WTC11 (cell line): ENCODE measurements around the gene EVC2. TPM values are rescaled to one million over a fixed set of nuclear protein-coding genes. Genes with fewer than 3 reads are reported as not detected.

ENCODE experiments used
- ATAC-seq: fragments of 200-7000 bp; cut with Tn5 transposase; 2 replicates; pipeline ENCODE4 v1.10.0; 2021; ENCODE audit warnings: mild to moderate bottlenecking, moderate library complexity
- CTCF ChIA-PET: fragments of 300-600 bp; sonication (Branson Sonifier 250); formaldehyde crosslinking; loops from one replicate; lab custom pipeline; 2021; ENCODE audit warnings: antibody characterized with exemption; lab: Charles Lee
- POLR2A ChIA-PET: fragments of 350-600 bp; sonication (Branson Sonifier 250); formaldehyde crosslinking; loops from one replicate; lab custom pipeline; 2021; ENCODE audit warnings: antibody characterized with exemption; lab: Charles Lee
- DNase-seq: peaks from one replicate; pipeline ENCODE4 v3.0.0; 2021; ENCODE audit warnings: low spot score
- H3K27ac Mint-ChIP-seq: 2 replicates; pipeline ENCODE4 v1.8.0; 2021; ENCODE audit warnings: mixed read lengths
- H3K27me3 Mint-ChIP-seq: 2 replicates; pipeline ENCODE4 v1.8.0; 2021; ENCODE audit warnings: low read depth, mild to moderate bottlenecking, moderate library complexity, mixed read lengths
- H3K36me3 Mint-ChIP-seq: 2 replicates; pipeline ENCODE4 v1.8.0; 2021; ENCODE audit warnings: mixed read lengths
- H3K4me1 Mint-ChIP-seq: 2 replicates; pipeline ENCODE4 v1.8.0; 2022; ENCODE audit warnings: mixed read lengths
- H3K4me3 Mint-ChIP-seq: 2 replicates; pipeline ENCODE4 v1.8.0; 2021; ENCODE audit warnings: mild to moderate bottlenecking, moderate library complexity, mixed read lengths
- H3K9me3 Mint-ChIP-seq: 2 replicates; pipeline ENCODE4 v1.8.0; 2021; ENCODE audit warnings: mixed read lengths
- CBFB ChIP-seq: sonication (generic); formaldehyde crosslinking; IDR thresholded peaks from 2 replicates; pipeline ENCODE4 v1.8.1; 2022; ENCODE audit warnings: mild to moderate bottlenecking, low read depth, missing genetic modification reagents
- CREM ChIP-seq: sonication (generic); formaldehyde crosslinking; IDR thresholded peaks from 2 replicates; pipeline ENCODE4 v1.8.1; 2022; ENCODE audit warnings: mild to moderate bottlenecking, missing genetic modification reagents, moderate library complexity
- CTCF ChIP-seq: fragments of 200-600 bp; IDR thresholded peaks from 2 replicates; pipeline ENCODE4 v1.8.0; 2022; ENCODE audit warnings: antibody characterized with exemption
- EMX1 ChIP-seq: fragments of 250-450 bp; sonication (Bioruptor Pico); IDR thresholded peaks from 2 replicates; pipeline ENCODE4 v1.8.0; 2021; ENCODE audit warnings: mild to moderate bottlenecking
- ETV6 ChIP-seq: sonication (generic); formaldehyde crosslinking; IDR thresholded peaks from 2 replicates; pipeline ENCODE4 v1.8.1; 2022; ENCODE audit warnings: mild to moderate bottlenecking, missing genetic modification reagents
- HMGA2 ChIP-seq: fragments of 250-450 bp; sonication (Bioruptor Pico); IDR thresholded peaks from 2 replicates; pipeline ENCODE4 v1.4.0; 2021; ENCODE audit warnings: mild to moderate bottlenecking, moderate library complexity
- HMGXB4 ChIP-seq: sonication (generic); formaldehyde crosslinking; IDR thresholded peaks from 2 replicates; pipeline ENCODE4 v1.8.1; 2023; ENCODE audit warnings: mild to moderate bottlenecking, moderate library complexity, missing genetic modification reagents
- JAZF1 ChIP-seq: fragments of 250-450 bp; sonication (Bioruptor Pico); IDR thresholded peaks from 2 replicates; pipeline ENCODE4 v1.9.0; 2021; ENCODE audit warnings: moderate library complexity, mild to moderate bottlenecking, inconsistent platforms
- MXD4 ChIP-seq: fragments of 250-450 bp; sonication (Bioruptor Pico); IDR thresholded peaks from 2 replicates; pipeline ENCODE4 v1.8.0; 2021; ENCODE audit warnings: mild to moderate bottlenecking, moderate library complexity, borderline replicate concordance
- NFE2L1 ChIP-seq: sonication (generic); formaldehyde crosslinking; IDR thresholded peaks from 2 replicates; pipeline ENCODE4 v1.8.1; 2023; ENCODE audit warnings: missing genetic modification reagents
- SP1 ChIP-seq: sonication (generic); formaldehyde crosslinking; conservative IDR thresholded peaks from 2 replicates; pipeline ENCODE4 v1.8.1; 2022; ENCODE audit warnings: missing genetic modification reagents
- ZBTB21 ChIP-seq: sonication (generic); formaldehyde crosslinking; IDR thresholded peaks from 2 replicates; pipeline ENCODE4 v1.8.1; 2023; ENCODE audit warnings: mild to moderate bottlenecking, missing genetic modification reagents, borderline replicate concordance
- ZBTB43 ChIP-seq: sonication (generic); formaldehyde crosslinking; IDR thresholded peaks from 2 replicates; pipeline ENCODE4 v1.8.1; 2023; ENCODE audit warnings: mild to moderate bottlenecking, missing genetic modification reagents
- ZNF121 ChIP-seq: sonication (generic); formaldehyde crosslinking; IDR thresholded peaks from 2 replicates; pipeline ENCODE4 v1.8.0; 2023; ENCODE audit warnings: missing genetic modification reagents
- ZNF219 ChIP-seq: sonication (generic); formaldehyde crosslinking; IDR thresholded peaks from 2 replicates; pipeline ENCODE4 v1.8.0; 2023; ENCODE audit warnings: missing genetic modification reagents, mild to moderate bottlenecking, borderline replicate concordance
- ZNF232 ChIP-seq: sonication (generic); formaldehyde crosslinking; IDR thresholded peaks from 2 replicates; pipeline ENCODE4 v1.8.0; 2022; ENCODE audit warnings: mild to moderate bottlenecking, missing genetic modification reagents
- ZNF425 ChIP-seq: fragments of 250-450 bp; sonication (Bioruptor Pico); conservative IDR thresholded peaks from 2 replicates; pipeline ENCODE4 v1.9.0; 2021; ENCODE audit warnings: mild to moderate bottlenecking
- total RNA-seq: library from RNA; stranded (reverse); gene quantifications from 3 replicates; pipeline ENCODE4 v1.2.3, GENCODE V29; 2021

The EVC2 gene
- total RNA-seq, 1 experiment from 2014 or later: 4.8 TPM

DNA sequence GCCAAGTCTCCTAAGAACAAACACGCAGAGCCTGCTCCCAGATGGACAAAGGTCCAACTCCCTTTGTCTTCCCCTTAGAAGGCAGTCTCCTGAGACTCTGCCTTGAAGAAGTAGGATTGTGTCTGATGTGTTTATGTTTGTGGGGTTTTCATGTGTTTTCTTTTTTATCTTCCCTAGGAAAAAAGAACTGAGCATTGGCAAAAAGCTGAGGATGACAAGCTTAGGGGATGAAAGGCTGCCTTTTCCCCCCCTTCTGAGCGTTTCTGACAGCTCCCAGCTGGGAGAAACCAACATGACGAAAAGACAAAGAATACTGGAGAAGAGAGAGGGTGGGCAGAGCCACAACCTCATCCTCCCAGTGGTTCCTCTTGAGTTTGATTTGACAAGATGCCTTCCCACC lies 181.1 kb downstream of the EVC2 start (continued):
- TF ChIP-seq HMGXB4 (no peak), CREM (CRISPR knock-in tag) (no peak)

DNA sequence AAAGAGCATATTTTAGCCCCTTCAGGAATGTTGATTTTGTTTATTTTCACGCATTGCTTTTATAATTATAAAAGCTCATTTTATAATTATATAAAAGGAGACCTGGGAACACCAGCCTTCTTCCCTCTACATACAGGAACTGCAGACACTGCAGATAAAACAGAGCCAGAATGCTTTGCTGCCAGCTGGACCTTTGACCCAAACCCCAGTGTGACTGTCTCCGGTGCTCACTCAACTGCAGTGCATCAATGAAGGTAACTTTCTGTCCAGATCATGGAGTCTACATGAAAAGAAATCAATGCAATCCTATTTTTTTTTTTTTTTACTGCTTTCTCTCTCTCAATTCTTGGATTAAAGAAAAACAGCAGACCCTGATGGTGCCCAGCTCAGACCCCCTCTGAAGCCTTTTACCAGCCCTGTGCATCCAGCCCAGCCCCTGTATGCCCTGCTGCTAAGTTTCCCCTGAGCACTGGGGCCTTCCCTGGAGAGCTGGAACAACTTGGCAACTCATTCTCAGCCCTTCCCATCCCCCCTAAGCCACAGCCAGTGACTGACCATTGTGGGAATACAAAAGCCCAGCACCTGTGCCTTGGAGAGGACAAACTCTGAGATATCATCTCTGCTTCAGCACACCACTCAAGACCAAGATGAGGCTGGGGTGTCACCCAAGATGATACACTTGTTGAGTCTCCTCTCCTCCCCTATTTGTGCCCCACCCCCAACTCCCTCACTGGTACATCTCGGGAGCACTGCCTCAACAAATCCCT lies 182.1 kb downstream of the EVC2 start:
- Mint-ChIP-seq H3K9me3 (peaks cover 8% of the 10 kb centered on the region), H3K36me3 (no peaks in the 10 kb centered on the region; the same call in 1 of the 2 replicates), H3K4me1 (peaks cover 10% of the 10 kb centered on the region), H3K4me3 (no peak overlapping the region), H3K27me3 (peaks cover 3% of the 10 kb centered on the region; the same call in 1 of the 2 replicates), H3K27ac (no peak overlapping the region)
- TF ChIP-seq ZNF425 (CRISPR knock-in tag) (no peak), HMGA2 (CRISPR knock-in tag) (no peak), HMGXB4 (no peak), MXD4 (CRISPR knock-in tag) (no peak), ZNF121 (CRISPR knock-in tag) (no peak), CTCF (no peak), NFE2L1 (CRISPR knock-in tag) (no peak), ETV6 (no peak), CBFB (CRISPR knock-in tag) (no peak), ZBTB43 (CRISPR knock-in tag) (no peak), ZNF219 (CRISPR knock-in tag) (no peak), SP1 (CRISPR knock-in tag) (no peak), ZBTB21 (CRISPR knock-in tag) (no peak), EMX1 (CRISPR knock-in tag) (no peak), JAZF1 (CRISPR knock-in tag) (no peak), ZNF232 (CRISPR knock-in tag) (no peak)
- ChIA-PET POLR2A (no interaction called here), CTCF (no interaction called here)
- ATAC-seq (no peak), DNase-seq (no peak)
